Measurements from ENCODE around the gene MIS18A. TPM values are rescaled to one million over a fixed set of nuclear protein-coding genes. Genes with fewer than 3 reads are reported as not detected.
"Not testable (repeated sequence)": the region's sequence is repeated elsewhere in the genome, so short reads cannot be mapped to it uniquely, and the experiment has no call there.

The MIS18A gene
- 7.0 TPM for total RNA-seq

GRCh38 chr21:32278518-32279376, at the start of gene MIS18A:
Gene MIS18A, minus strand, starts transcription at chr21:32279049. Its CDS starts 35 bp downstream, at chr21:32279014.
- DNase-seq = peak; percentile 90

GRCh38 chr21:32328595-32328994, 49.7 kb upstream of the MIS18A start:
- peak; percentile 8 for DNase-seq

GRCh38 chr21:32325706-32326105, 46.9 kb upstream of the MIS18A start:
- no peak for DNase-seq

- DNase-seq = no peak
These were observed 43.8 kb upstream of the MIS18A start for GRCh38 chr21:32322676-32323075.

- no peak for DNase-seq
These were observed 43.3 kb upstream of the MIS18A start for GRCh38 chr21:32322103-32322502.

- no peak for DNase-seq
These were observed 42.6 kb upstream of the MIS18A start for GRCh38 chr21:32321480-32321879.

- no peak for DNase-seq
These were observed 41.9 kb upstream of the MIS18A start for GRCh38 chr21:32320726-32321125.

- no peak for DNase-seq
These were observed 41.2 kb upstream of the MIS18A start for GRCh38 chr21:32320059-32320458.

- no peak for DNase-seq
These were observed 40.2 kb upstream of the MIS18A start for GRCh38 chr21:32319012-32319411.

GRCh38 chr21:32317726-32318125, 38.9 kb upstream of the MIS18A start:
- no peak for DNase-seq

- no peak for DNase-seq
These were observed 37.7 kb upstream of the MIS18A start for GRCh38 chr21:32316361-32317215.

GRCh38 chr21:32315511-32316281, 36.8 kb upstream of the MIS18A start:
- DNase-seq = no peak

- no peak for DNase-seq
These were observed 36.0 kb upstream of the MIS18A start for GRCh38 chr21:32314806-32315205.

- no peak for DNase-seq
These were observed 34.1 kb upstream of the MIS18A start for GRCh38 chr21:32312976-32313375.

- DNase-seq = no peak
These were observed 33.5 kb upstream of the MIS18A start for GRCh38 chr21:32312326-32312725.

GRCh38 chr21:32311621-32312020, 32.8 kb upstream of the MIS18A start:
- no peak for DNase-seq

GRCh38 chr21:32310976-32311375, 32.1 kb upstream of the MIS18A start:
- DNase-seq = not testable (repeated sequence)

- no peak for DNase-seq
These were observed 31.1 kb upstream of the MIS18A start for GRCh38 chr21:32309906-32310460.

GRCh38 chr21:32308696-32309095, 29.8 kb upstream of the MIS18A start:
- DNase-seq = no peak

- no peak for DNase-seq
These were observed 28.9 kb upstream of the MIS18A start for GRCh38 chr21:32307706-32308105.

- no peak for DNase-seq
These were observed 27.4 kb upstream of the MIS18A start for GRCh38 chr21:32306021-32306780.
